Fibroblast of lung (primary cell): ENCODE data around the gene SNAPIN. TPM values are rescaled to one million over a fixed set of nuclear protein-coding genes. Genes with fewer than 3 reads are reported as not detected.

Source experiments
- DNase-seq, 2 donors: peaks; one replicate each; pipeline versions ENCODE4 v3.0.0 to v3.0.0-alpha.2; 2010; ENCODE audit warnings: low read depth in 2 of 2
- H2AFZ ChIP-seq: 2 replicates; pipeline ENCODE4 v1.5.1; 2012; ENCODE audit warnings: low read length, control low read depth, inconsistent platforms
- H3K27ac ChIP-seq: 2 replicates; pipeline ENCODE4 v1.5.1; 2011; ENCODE audit warnings: low read length, control low read depth; ENCODE audit not compliant: insufficient read depth
- H3K27me3 ChIP-seq: 2 replicates; pipeline ENCODE4 v1.5.1; 2011; ENCODE audit warnings: mild to moderate bottlenecking, low read length; ENCODE audit not compliant: control insufficient read depth, insufficient read depth
- H3K36me3 ChIP-seq: 2 replicates; pipeline ENCODE4 v1.5.1; 2011; ENCODE audit warnings: low read length; ENCODE audit not compliant: control insufficient read depth, insufficient read depth
- H3K4me1 ChIP-seq: 2 replicates; pipeline ENCODE4 v1.5.1; 2011; ENCODE audit warnings: low read length; ENCODE audit not compliant: control insufficient read depth, insufficient read depth; ENCODE audit errors: extremely low read depth
- H3K4me2 ChIP-seq: 2 replicates; pipeline ENCODE4 v1.5.1; 2011; ENCODE audit warnings: low read length, control low read depth; ENCODE audit not compliant: insufficient read depth; ENCODE audit errors: extremely low read depth
- H3K4me3 ChIP-seq, 4 experiments: fragments of 200-600 bp in 1 of 4; sonication (generic) in 1 of 4; replicated peaks in 1 of 4; 2 replicates each; pipeline ENCODE4 v1.5.1; 2011 to 2016; ENCODE audit warnings: low read length in 4 of 4, low read depth in 3 of 4, mild to moderate bottlenecking in 3 of 4, control low read depth in 2 of 4, inconsistent platforms in 1 of 4, mixed read lengths in 1 of 4; ENCODE audit not compliant: insufficient read depth in 1 of 4; ENCODE audit errors: control extremely low read depth in 1 of 4
- H3K79me2 ChIP-seq: 2 replicates; pipeline ENCODE4 v1.5.1; 2012; ENCODE audit warnings: mild to moderate bottlenecking, low read length, inconsistent platforms; ENCODE audit not compliant: control insufficient read depth, insufficient read depth
- H3K9ac ChIP-seq: 2 replicates; pipeline ENCODE4 v1.5.1; 2011; ENCODE audit warnings: mild to moderate bottlenecking, low read length, control low read depth; ENCODE audit not compliant: insufficient read depth
- H3K9me3 ChIP-seq: 2 replicates; pipeline ENCODE4 v1.5.1; 2012; ENCODE audit warnings: low read depth, low read length; ENCODE audit not compliant: control insufficient read depth, insufficient read depth
- H4K20me1 ChIP-seq: 2 replicates; pipeline ENCODE4 v1.5.1; 2011; ENCODE audit warnings: low read length; ENCODE audit not compliant: control insufficient read depth, insufficient read depth; ENCODE audit errors: extremely low read depth
- EZH2 ChIP-seq: IDR thresholded peaks from 2 replicates; pipeline ENCODE4 v1.5.1; 2012; ENCODE audit warnings: low read length, control low read depth, mild to moderate bottlenecking; ENCODE audit errors: missing control alignments
- polyA plus RNA-seq, 2 donors: library from polyadenylated mRNA; depleted of rRNA in 1 of 2; stranded (reverse) in 1 of 2; unstranded in 1 of 2; fragments of >200 nt; gene quantifications; 2 replicates each; pipeline ENCODE4 v1.2.1, GENCODE V29; 2011 to 2012; ENCODE audit warnings: missing spikeins in 1 of 2
- total RNA-seq: library from RNA; depleted of rRNA; stranded (reverse); fragments of >200 nt; gene quantifications from 2 replicates; pipeline ENCODE4 v1.2.1, GENCODE V29; 2014
- TF ChIP-seq, protein P1 (sequence below), 2 donors: IDR thresholded peaks in 1 of 2; conservative IDR thresholded peaks in 1 of 2; 1 replicate in 1 of 2; 2 replicates in 1 of 2; pipeline ENCODE4 v1.5.1; 2011 to 2012; ENCODE audit warnings: low read length in 2 of 2, control low read depth in 1 of 2, inconsistent platforms in 1 of 2, low read depth in 1 of 2, mild to moderate bottlenecking in 1 of 2

Gene SNAPIN
- total and polyA plus RNA-seq, 2 donors (not counting 1 experiment from before 2014, with no cell fraction given) = 56.8 to 76.5 TPM

DNA sequence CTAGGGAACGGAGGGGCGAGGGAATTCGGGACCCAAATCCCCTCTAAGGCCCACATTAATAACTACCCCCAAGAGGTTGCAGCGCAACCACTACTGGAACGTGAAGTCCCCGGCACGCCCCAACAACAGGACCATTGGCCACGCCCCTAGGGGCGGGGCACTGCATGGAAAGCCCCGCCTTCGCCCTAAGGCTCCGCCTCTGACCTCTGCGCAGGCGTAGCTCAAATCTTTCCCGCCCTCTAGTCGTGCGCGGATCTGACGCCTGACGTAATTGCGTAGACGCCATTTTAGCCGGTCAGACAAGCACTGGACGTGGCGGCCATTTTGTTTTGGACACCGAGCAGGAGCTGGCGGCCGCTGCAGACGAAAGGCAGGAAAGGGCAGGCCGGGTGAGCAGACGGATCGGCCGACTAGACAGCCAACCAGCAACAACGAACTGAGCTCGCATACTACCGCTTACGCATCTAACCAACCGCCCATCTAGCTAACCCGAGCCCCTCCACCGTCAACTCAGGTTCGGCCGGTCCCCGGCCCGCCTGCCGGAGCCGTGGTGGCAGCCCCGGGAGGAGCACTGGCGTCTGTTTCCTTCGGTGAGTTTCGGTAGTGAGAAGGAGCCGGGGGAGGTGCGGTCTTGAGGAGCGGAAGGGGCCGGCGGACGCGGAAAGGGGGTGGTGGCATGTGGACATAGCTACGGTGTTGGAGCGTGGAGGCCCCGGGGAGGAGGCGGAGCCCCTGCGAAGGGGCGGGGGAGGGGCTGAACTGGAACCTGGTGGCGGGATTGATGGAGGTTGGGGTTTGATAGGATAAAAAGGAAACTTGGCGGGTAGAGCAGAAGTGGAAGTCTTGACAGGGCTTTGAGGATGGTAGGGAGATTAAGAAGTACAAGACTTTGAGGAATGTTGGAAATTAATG, 24.5 kb upstream of the SNAPIN start, which contains the start of gene CHTOP:
Gene CHTOP (plus strand): TSS at position 313 of the 912 bp plus-strand sequence. CDS start 2,523 bp downstream, outside the sequence.
- Histone ChIP-seq H3K36me3 (peaks cover 13% of the 10 kb centered on the region), H3K9me3 (no peaks in the 10 kb centered on the region), H3K27ac (peak within 1 kb of the TSS; percentile 93), H4K20me1 (no peaks in the 10 kb centered on the region), H3K27me3 (no peaks in the 10 kb centered on the region), H3K4me1 (peaks cover 7% of the 10 kb centered on the region), H3K9ac (peak within 1 kb of the TSS; percentile 88), H2AFZ (peak within 1 kb of the TSS; percentile 21), H3K79me2 (peaks cover 32% of the 10 kb centered on the region), H3K4me2 (peak within 1 kb of the TSS; percentile 91), H3K4me3 (peak within 1 kb of the TSS; percentile 45 to 96 (median 75))
- TF ChIP-seq, protein P1, sequence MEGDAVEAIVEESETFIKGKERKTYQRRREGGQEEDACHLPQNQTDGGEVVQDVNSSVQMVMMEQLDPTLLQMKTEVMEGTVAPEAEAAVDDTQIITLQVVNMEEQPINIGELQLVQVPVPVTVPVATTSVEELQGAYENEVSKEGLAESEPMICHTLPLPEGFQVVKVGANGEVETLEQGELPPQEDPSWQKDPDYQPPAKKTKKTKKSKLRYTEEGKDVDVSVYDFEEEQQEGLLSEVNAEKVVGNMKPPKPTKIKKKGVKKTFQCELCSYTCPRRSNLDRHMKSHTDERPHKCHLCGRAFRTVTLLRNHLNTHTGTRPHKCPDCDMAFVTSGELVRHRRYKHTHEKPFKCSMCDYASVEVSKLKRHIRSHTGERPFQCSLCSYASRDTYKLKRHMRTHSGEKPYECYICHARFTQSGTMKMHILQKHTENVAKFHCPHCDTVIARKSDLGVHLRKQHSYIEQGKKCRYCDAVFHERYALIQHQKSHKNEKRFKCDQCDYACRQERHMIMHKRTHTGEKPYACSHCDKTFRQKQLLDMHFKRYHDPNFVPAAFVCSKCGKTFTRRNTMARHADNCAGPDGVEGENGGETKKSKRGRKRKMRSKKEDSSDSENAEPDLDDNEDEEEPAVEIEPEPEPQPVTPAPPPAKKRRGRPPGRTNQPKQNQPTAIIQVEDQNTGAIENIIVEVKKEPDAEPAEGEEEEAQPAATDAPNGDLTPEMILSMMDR (conservative IDR thresholded peaks at IDR 0.05 in 1 of 2, IDR thresholded peaks at IDR 0.05 in 1 of 2; ENCODE audit: low read depth in 1 of 2, low read length in 2 of 2) = no peak
- TF ChIP-seq EZH2 = no peak
- peak; percentile 97 to 99 for DNase-seq

DNA sequence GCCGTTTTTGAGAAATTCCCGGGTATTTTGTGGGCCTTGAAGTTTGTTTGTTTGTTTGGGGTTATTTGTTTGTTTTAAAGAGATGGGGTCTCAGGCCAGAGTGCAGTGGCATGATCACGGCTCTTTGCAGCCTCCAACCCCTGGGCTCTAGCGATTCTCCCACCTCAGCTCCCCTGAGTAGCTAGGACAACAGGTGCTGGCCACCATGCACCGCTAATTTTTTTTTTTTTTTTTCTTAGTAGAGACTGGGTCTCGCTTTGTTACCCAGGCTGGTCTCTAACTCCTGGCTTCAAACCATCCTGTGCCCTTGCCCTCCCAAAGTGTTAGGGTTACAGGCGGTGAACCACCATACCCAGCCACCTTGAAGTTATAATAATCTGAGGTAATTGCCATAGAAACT, 22.6 kb upstream of the SNAPIN start:
- Histone ChIP-seq H3K4me3 (peak overlapping the region in 2 of 4 experiments; percentile 23 to 92), H3K4me2 (peak overlapping the region; percentile 54), H3K9me3 (no peaks in the 10 kb centered on the region), H3K79me2 (peaks cover 35% of the 10 kb centered on the region), H4K20me1 (no peaks in the 10 kb centered on the region), H3K27ac (no peak overlapping the region), H3K9ac (no peak overlapping the region), H3K4me1 (peaks cover 7% of the 10 kb centered on the region), H2AFZ (no peak overlapping the region), H3K36me3 (peaks cover 22% of the 10 kb centered on the region), H3K27me3 (no peaks in the 10 kb centered on the region)
- no peak for DNase-seq
- TF ChIP-seq EZH2 = no peak
- TF ChIP-seq, protein P1 (conservative IDR thresholded peaks at IDR 0.05 in 1 of 2, IDR thresholded peaks at IDR 0.05 in 1 of 2; ENCODE audit: low read depth in 1 of 2, low read length in 2 of 2) = no peak

GRCh38 chr1:153636312-153636711, 22.2 kb upstream of the SNAPIN start:
- no peaks in the 10 kb centered on the region for H4K20me1 ChIP-seq
- no peak overlapping the region for H3K4me3 ChIP-seq
- DNase-seq = no peak
- H3K9ac ChIP-seq = no peak overlapping the region
- H3K4me2 ChIP-seq = no peak overlapping the region
- no peaks in the 10 kb centered on the region for H3K27me3 ChIP-seq
- H2AFZ ChIP-seq = no peak overlapping the region
- H3K36me3 ChIP-seq = peaks cover 23% of the 10 kb centered on the region
- no peak overlapping the region for H3K27ac ChIP-seq
- H3K79me2 ChIP-seq = peaks cover 35% of the 10 kb centered on the region
- peaks cover 7% of the 10 kb centered on the region for H3K4me1 ChIP-seq
- TF ChIP-seq, protein P1 (conservative IDR thresholded peaks at IDR 0.05 in 1 of 2, IDR thresholded peaks at IDR 0.05 in 1 of 2; ENCODE audit: low read depth in 1 of 2, low read length in 2 of 2) = no peak
- no peak for TF ChIP-seq EZH2
- H3K9me3 ChIP-seq = no peaks in the 10 kb centered on the region
